Inferior parietal cortex (tissue), 1 donor: ENCODE data around the gene DNAL1.

Source experiments
- DNase-seq: peaks from one replicate; pipeline ENCODE4 v3.0.0-alpha.2; 2016; ENCODE audit errors: extremely low spot score

Gene DNAL1

GRCh38 chr14:73744175-73744867, 99.5 kb downstream of the DNAL1 start:
- DNase-seq = peak; percentile 66

- no peak for DNase-seq
Measured at GRCh38 chr14:73744874-73745529, 100.2 kb downstream of the DNAL1 start.

GRCh38 chr14:73745571-73746519, 101.1 kb downstream of the DNAL1 start:
- no peak for DNase-seq

GRCh38 chr14:73746520-73747378, 102.0 kb downstream of the DNAL1 start:
- DNase-seq = no peak

GRCh38 chr14:73747379-73748211, 102.8 kb downstream of the DNAL1 start:
- DNase-seq = no peak

GRCh38 chr14:73748858-73749357, 104.1 kb downstream of the DNAL1 start:
- no peak for DNase-seq

- no peak for DNase-seq
Measured at GRCh38 chr14:73749706-73750530, 105.1 kb downstream of the DNAL1 start.

GRCh38 chr14:73750531-73750901, 105.7 kb downstream of the DNAL1 start:
- no peak for DNase-seq

GRCh38 chr14:73751157-73751691, 106.4 kb downstream of the DNAL1 start:
- no peak for DNase-seq

GRCh38 chr14:73752297-73752992, 107.7 kb downstream of the DNAL1 start:
- DNase-seq = no peak
